BJ (cell line): ENCODE measurements around the gene ANK2. TPM values are rescaled to one million over a fixed set of nuclear protein-coding genes. Genes with fewer than 3 reads are reported as not detected.

ENCODE experiments used
- CTCF ChIA-PET: fragments of 350-600 bp; formaldehyde crosslinking; extraction: SDS; loops from one replicate; lab custom pipeline; 2021; ENCODE audit warnings: antibody characterized with exemption, inconsistent platforms; lab: Yijun Ruan, JAX
- POLR2A ChIA-PET: fragments of 300-600 bp; sonication (Branson Sonifier 250); formaldehyde crosslinking; extraction: SDS; loops from one replicate; lab custom pipeline; 2021; ENCODE audit warnings: antibody characterized with exemption; lab: Charles Lee
- DNase-seq: peaks from one replicate; pipeline ENCODE4 v3.0.0-alpha.2; 2011; ENCODE audit warnings: low read depth
- H3K27me3 ChIP-seq: 2 replicates; pipeline ENCODE4 v1.6.0; 2011; ENCODE audit warnings: low read length; ENCODE audit not compliant: control insufficient read depth, insufficient read depth
- H3K36me3 ChIP-seq: 2 replicates; pipeline ENCODE4 v1.5.1; 2011; ENCODE audit warnings: low read length; ENCODE audit not compliant: control insufficient read depth, insufficient read depth
- H3K4me3 ChIP-seq: 2 replicates; pipeline ENCODE4 v1.5.1; 2011; ENCODE audit warnings: low read depth, mild to moderate bottlenecking, control low read depth, low read length
- polyA minus RNA-seq: library from RNA; depleted of rRNA, polyadenylated mRNA; stranded (reverse); fragments of >200 nt; gene quantifications from 2 replicates; pipeline ENCODE4 v1.2.3, GENCODE V29; 2011; rRNA and poly(A)+ RNA removed
- polyA plus RNA-seq: library from polyadenylated mRNA; depleted of rRNA; stranded (reverse); fragments of >200 nt; gene quantifications from 2 replicates; pipeline ENCODE4 v1.2.3, GENCODE V29; 2011; rRNA removed
- TF ChIP-seq, protein P1 (sequence below): IDR thresholded peaks from 2 replicates; pipeline ENCODE4 v1.5.1; 2011; ENCODE audit warnings: low read depth, mild to moderate bottlenecking, control low read depth, inconsistent platforms, low read length, moderate library complexity; ENCODE audit not compliant: insufficient read depth

ANK2 gene
- 2.3 and 3.2 TPM in 2 replicates for polyA plus RNA-seq
- polyA minus RNA-seq = 9.7 and 10.3 TPM in 2 replicates

DNA sequence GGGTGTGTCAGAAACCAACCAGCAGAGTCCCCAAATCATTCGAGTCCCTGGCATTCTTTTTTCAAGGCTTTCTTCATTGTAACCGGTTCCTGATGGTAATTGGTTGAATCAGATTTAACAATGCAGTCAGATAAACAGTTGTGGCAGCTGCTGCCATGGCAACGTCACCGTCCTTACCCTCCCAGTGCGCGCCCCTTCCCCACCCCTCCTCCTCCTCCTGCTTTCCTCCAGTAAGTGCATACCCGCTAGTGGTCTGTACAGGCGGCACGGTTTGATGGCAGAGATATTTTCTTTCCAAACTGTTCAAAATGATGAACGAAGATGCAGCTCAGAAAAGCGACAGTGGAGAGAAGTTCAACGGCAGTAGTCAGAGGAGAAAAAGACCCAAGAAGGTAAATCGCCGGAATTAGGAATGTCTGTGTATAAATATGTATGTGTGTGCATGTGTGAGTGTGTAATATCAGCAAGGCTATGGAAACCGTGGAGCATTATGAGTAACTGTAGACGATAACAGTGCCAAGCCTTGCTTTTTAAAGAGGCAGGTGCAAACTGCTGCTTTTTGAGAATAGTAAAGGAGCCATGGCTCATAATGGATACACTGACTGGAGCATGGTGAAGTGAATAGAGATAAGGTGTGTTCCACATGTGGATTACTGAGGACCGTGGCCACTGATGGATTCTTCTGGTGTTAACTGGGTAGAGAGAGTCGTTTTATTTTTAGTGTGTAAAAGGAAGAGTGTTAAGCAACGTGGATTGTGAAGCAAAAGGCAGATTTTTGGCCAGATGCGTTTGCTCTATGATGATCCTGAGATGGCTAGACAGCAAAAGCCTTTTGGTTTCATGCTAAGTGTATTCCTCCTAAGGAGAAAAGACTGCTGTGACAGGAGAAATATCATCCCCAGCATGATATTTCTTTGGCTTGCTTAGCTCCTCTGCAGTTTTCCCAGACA lies at the start of gene ANK2:
TSS of gene ANK2 (plus strand) at position 233 of the 950 bp plus-strand sequence. CDS start at position 309, 76 bp downstream.
- Histone ChIP-seq H3K4me3 (no peak within 1 kb of the TSS), H3K27me3 (no peaks in the 10 kb centered on the region), H3K36me3 (no peaks in the 10 kb centered on the region)
- ChIA-PET POLR2A (interaction anchor here (0.6 kb wide), 1 partner anchor 82 kb away, joined by 3 read pairs; no protein-coding TSS in a partner anchor), CTCF (no interaction called here)
- TF ChIP-seq, protein P1, sequence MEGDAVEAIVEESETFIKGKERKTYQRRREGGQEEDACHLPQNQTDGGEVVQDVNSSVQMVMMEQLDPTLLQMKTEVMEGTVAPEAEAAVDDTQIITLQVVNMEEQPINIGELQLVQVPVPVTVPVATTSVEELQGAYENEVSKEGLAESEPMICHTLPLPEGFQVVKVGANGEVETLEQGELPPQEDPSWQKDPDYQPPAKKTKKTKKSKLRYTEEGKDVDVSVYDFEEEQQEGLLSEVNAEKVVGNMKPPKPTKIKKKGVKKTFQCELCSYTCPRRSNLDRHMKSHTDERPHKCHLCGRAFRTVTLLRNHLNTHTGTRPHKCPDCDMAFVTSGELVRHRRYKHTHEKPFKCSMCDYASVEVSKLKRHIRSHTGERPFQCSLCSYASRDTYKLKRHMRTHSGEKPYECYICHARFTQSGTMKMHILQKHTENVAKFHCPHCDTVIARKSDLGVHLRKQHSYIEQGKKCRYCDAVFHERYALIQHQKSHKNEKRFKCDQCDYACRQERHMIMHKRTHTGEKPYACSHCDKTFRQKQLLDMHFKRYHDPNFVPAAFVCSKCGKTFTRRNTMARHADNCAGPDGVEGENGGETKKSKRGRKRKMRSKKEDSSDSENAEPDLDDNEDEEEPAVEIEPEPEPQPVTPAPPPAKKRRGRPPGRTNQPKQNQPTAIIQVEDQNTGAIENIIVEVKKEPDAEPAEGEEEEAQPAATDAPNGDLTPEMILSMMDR = no peak
- DNase-seq = no peak

DNA sequence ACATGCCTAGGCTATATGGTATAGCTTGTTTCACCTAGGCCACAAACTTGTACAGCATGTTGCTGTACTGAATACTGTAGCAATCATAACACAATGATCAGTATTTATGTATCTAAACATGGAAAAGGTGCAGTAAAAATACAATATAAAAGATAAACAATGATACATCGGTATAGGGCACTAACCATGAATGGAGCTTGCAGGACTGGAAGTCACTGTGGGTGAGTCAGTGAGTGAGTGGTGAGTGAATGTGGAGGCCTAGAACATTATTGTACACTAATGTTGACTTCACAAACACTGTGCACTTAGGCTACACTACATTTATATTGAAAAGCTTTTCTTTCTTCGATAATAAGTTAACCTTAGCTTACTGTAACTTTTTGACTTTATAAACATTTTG lies 45.6 kb upstream of the ANK2 start:
- H3K27me3 ChIP-seq = no peaks in the 10 kb centered on the region
- ChIA-PET CTCF (no interaction called here), POLR2A (no interaction called here)
- DNase-seq = no peak
- no peaks in the 10 kb centered on the region for H3K36me3 ChIP-seq
- no peak overlapping the region for H3K4me3 ChIP-seq
- TF ChIP-seq, protein P1 = no peak

GRCh38 chr4:113004655-113005054 lies 44.8 kb upstream of the ANK2 start:
- Histone ChIP-seq H3K36me3 (no peaks in the 10 kb centered on the region), H3K27me3 (no peaks in the 10 kb centered on the region), H3K4me3 (no peak overlapping the region)
- DNase-seq = no peak
- TF ChIP-seq, protein P1 = no peak
- CTCF ChIA-PET = no interaction called here
- POLR2A ChIA-PET = no interaction called here

- H3K4me3 ChIP-seq = no peak overlapping the region
- ChIA-PET POLR2A (no interaction called here), CTCF (interaction anchor here (1.1 kb wide), 1 partner anchor 90 kb away, joined by 3 read pairs; no protein-coding TSS in a partner anchor)
- no peaks in the 10 kb centered on the region for H3K36me3 ChIP-seq
- no peaks in the 10 kb centered on the region for H3K27me3 ChIP-seq
- DNase-seq = no peak
- TF ChIP-seq, protein P1 = no peak
These were observed 42.8 kb upstream of the ANK2 start for GRCh38 chr4:113006632-113007031.

DNA sequence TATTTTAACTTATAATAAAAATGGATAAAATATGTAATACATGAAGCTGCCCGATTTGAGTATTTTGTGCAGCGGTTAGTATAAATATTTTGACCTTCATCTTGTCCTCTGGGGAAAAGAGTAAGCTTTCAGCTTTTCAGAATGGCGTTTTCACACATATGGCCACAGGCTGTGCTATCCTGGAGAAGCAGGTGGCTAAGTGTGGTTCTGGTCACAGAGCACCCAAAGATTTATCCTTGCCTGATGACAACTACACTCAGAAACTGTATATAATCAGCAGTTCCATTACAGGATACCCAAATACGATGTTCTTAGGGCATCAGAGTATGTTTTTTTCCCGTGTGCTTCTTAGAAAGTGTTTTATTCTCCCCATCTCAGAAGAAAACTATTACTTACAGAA lies 42.3 kb upstream of the ANK2 start:
- CTCF ChIA-PET = no interaction called here
- POLR2A ChIA-PET = no interaction called here
- no peak for DNase-seq
- H3K36me3 ChIP-seq = no peaks in the 10 kb centered on the region
- H3K27me3 ChIP-seq = no peaks in the 10 kb centered on the region
- no peak overlapping the region for H3K4me3 ChIP-seq
- TF ChIP-seq, protein P1 = no peak
